Measurements from ENCODE around the gene GOLGA6L4.
"Not testable (repeated sequence)": the region's sequence is repeated elsewhere in the genome, so short reads cannot be mapped to it uniquely, and the experiment has no call there.

GOLGA6L4 gene

GRCh38 chr15:84235573-84235972 is at the start of gene GOLGA6L4:
GOLGA6L4 (plus strand) TSS chr15:84235773; CDS start chr15:84235835, 62 bp downstream.
- not testable (repeated sequence) for H3K36me3 ChIP-seq (ENCODE audit: control insufficient read depth, low read length); H3K79me2 ChIP-seq (ENCODE audit: control insufficient read depth, low read length); H3K4me2 ChIP-seq (ENCODE audit: low read length); H4K20me1 ChIP-seq (ENCODE audit: control insufficient read depth, insufficient read depth, low read depth, low read length); H3K4me1 ChIP-seq (ENCODE audit: control insufficient read depth, low read length); H3F3A ChIP-seq (ENCODE audit: control insufficient read depth, insufficient read depth); H3K27ac ChIP-seq (ENCODE audit: low read depth, low read length); H3K27me3 ChIP-seq (ENCODE audit: control insufficient read depth, low read length); H3K4me3 ChIP-seq (ENCODE audit: low read length); H3K9me2 ChIP-seq (replicated peaks; ENCODE audit: control insufficient read depth, low read length); H3K9me3 ChIP-seq (ENCODE audit: control insufficient read depth, insufficient read depth, low read length)

DNA sequence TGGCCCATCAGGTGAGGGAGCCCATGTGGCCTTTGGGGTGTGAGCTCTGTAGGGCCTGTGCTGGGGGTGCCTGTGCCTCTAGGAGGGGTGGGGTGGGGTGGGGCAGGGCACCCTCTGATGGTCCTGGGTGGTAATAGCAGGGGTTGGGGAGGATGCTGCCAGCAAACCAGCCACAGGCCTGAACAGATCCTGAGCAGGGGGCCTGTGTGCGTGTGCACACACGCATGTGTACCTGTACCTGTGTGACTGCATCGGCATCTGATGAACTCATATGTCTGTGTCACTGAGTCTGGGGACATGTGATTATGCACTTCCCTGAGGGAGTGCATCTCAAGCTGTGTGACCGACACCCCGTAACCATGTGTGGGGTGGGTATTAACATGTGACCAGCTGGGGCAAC is 42.6 kb upstream of the GOLGA6L4 start:
- H3K4me3 ChIP-seq (ENCODE audit: low read length): not testable (repeated sequence)

GRCh38 chr15:84195603-84196002 is 40.0 kb upstream of the GOLGA6L4 start:
- H3K9me3 ChIP-seq (ENCODE audit: control insufficient read depth, insufficient read depth, low read length); H3K27me3 ChIP-seq (ENCODE audit: control insufficient read depth, low read length); H4K20me1 ChIP-seq (ENCODE audit: control insufficient read depth, insufficient read depth, low read depth, low read length); H3K4me3 ChIP-seq (ENCODE audit: low read length); H3F3A ChIP-seq (ENCODE audit: control insufficient read depth, insufficient read depth); H3K27ac ChIP-seq (ENCODE audit: low read depth, low read length); H3K4me1 ChIP-seq (ENCODE audit: control insufficient read depth, low read length); H3K79me2 ChIP-seq (ENCODE audit: control insufficient read depth, low read length); H3K9me2 ChIP-seq (replicated peaks; ENCODE audit: control insufficient read depth, low read length); H3K36me3 ChIP-seq (ENCODE audit: control insufficient read depth, low read length); H3K4me2 ChIP-seq (ENCODE audit: low read length): not testable (repeated sequence)

More for the DNA sequence above, 42.6 kb upstream of the GOLGA6L4 start:
- H3K9me2 ChIP-seq (replicated peaks; ENCODE audit: control insufficient read depth, low read length); H3K4me2 ChIP-seq (ENCODE audit: low read length); H3K9me3 ChIP-seq (ENCODE audit: control insufficient read depth, insufficient read depth, low read length); H3K36me3 ChIP-seq (ENCODE audit: control insufficient read depth, low read length); H4K20me1 ChIP-seq (ENCODE audit: control insufficient read depth, insufficient read depth, low read depth, low read length); H3K79me2 ChIP-seq (ENCODE audit: control insufficient read depth, low read length); H3F3A ChIP-seq (ENCODE audit: control insufficient read depth, insufficient read depth); H3K27ac ChIP-seq (ENCODE audit: low read depth, low read length); H3K27me3 ChIP-seq (ENCODE audit: control insufficient read depth, low read length); H3K4me1 ChIP-seq (ENCODE audit: control insufficient read depth, low read length): not testable (repeated sequence)

DNA sequence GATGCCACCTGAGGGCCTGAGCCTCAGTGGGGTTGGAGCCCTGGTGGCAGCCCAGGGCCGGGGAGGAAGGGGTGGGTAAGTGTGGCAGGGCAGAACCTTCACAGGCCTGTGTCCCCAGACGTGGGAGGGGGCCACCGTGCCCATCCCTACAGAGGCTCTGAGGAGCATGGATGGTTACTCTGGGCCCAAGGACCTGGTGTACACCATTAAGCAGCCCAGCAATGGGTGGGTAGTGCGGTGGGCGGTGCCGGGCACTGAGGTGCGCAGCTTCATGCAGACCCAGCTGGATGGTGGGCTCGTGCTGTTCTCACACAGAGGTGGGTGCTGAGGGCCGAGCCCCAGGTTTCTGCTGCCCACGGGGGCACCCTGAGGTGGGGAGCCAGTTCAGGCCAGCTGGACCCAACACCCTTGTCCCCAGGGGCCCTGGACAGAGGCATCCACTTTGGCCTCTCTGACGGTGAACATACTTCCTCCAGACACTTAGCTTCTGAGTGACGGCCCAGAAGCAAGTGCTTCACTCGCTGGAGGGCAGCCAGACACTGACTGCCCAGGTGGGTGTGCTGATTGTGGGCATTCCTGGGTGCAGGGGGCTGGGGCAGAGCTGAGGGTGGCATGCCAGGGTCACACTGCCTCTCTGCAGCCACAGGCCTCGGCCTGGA is 38.9 kb upstream of the GOLGA6L4 start:
- H3K4me1 ChIP-seq (ENCODE audit: control insufficient read depth, low read length); H3K27ac ChIP-seq (ENCODE audit: low read depth, low read length); H3K79me2 ChIP-seq (ENCODE audit: control insufficient read depth, low read length); H3K4me2 ChIP-seq (ENCODE audit: low read length); H4K20me1 ChIP-seq (ENCODE audit: control insufficient read depth, insufficient read depth, low read depth, low read length); H3K9me2 ChIP-seq (replicated peaks; ENCODE audit: control insufficient read depth, low read length); H3K9me3 ChIP-seq (ENCODE audit: control insufficient read depth, insufficient read depth, low read length); H3K27me3 ChIP-seq (ENCODE audit: control insufficient read depth, low read length); H3K36me3 ChIP-seq (ENCODE audit: control insufficient read depth, low read length); H3K4me3 ChIP-seq (ENCODE audit: low read length); H3F3A ChIP-seq (ENCODE audit: control insufficient read depth, insufficient read depth): not testable (repeated sequence)

GRCh38 chr15:84199865-84200264 is 35.7 kb upstream of the GOLGA6L4 start:
- H3K27me3 ChIP-seq (ENCODE audit: control insufficient read depth, low read length); H3K27ac ChIP-seq (ENCODE audit: low read depth, low read length); H3F3A ChIP-seq (ENCODE audit: control insufficient read depth, insufficient read depth); H3K9me2 ChIP-seq (replicated peaks; ENCODE audit: control insufficient read depth, low read length); H3K4me3 ChIP-seq (ENCODE audit: low read length); H3K79me2 ChIP-seq (ENCODE audit: control insufficient read depth, low read length); H4K20me1 ChIP-seq (ENCODE audit: control insufficient read depth, insufficient read depth, low read depth, low read length); H3K4me2 ChIP-seq (ENCODE audit: low read length); H3K9me3 ChIP-seq (ENCODE audit: control insufficient read depth, insufficient read depth, low read length); H3K36me3 ChIP-seq (ENCODE audit: control insufficient read depth, low read length); H3K4me1 ChIP-seq (ENCODE audit: control insufficient read depth, low read length): not testable (repeated sequence)

- H3K9me2 ChIP-seq (replicated peaks; ENCODE audit: control insufficient read depth, low read length); H3K4me1 ChIP-seq (ENCODE audit: control insufficient read depth, low read length); H3F3A ChIP-seq (ENCODE audit: control insufficient read depth, insufficient read depth); H3K27ac ChIP-seq (ENCODE audit: low read depth, low read length); H3K9me3 ChIP-seq (ENCODE audit: control insufficient read depth, insufficient read depth, low read length); H4K20me1 ChIP-seq (ENCODE audit: control insufficient read depth, insufficient read depth, low read depth, low read length); H3K79me2 ChIP-seq (ENCODE audit: control insufficient read depth, low read length); H3K4me2 ChIP-seq (ENCODE audit: low read length); H3K27me3 ChIP-seq (ENCODE audit: control insufficient read depth, low read length); H3K4me3 ChIP-seq (ENCODE audit: low read length); H3K36me3 ChIP-seq (ENCODE audit: control insufficient read depth, low read length): not testable (repeated sequence)
Observed at GRCh38 chr15:84246441-84246840, 10.9 kb downstream of the GOLGA6L4 start.

Data from DOHH2 (cell line).